Activated naive CD4-positive, alpha-beta T cell treated with anti-CD3 and anti-CD28 coated beads, Interleukin-2, amount 50 U/mL, for 16 hours (primary cell): ENCODE results near the gene BMP7.
"Not testable (repeated sequence)": the region's sequence is repeated elsewhere in the genome, so short reads cannot be mapped to it uniquely, and the experiment has no call there.

Experiments used
- DNase-seq: peaks from one replicate; pipeline ENCODE4 v3.0.0-alpha.2; 2020

The BMP7 gene

GRCh38 chr20:57264908-57265335 is 1.5 kb downstream of the BMP7 start:
- DNase-seq = not testable (repeated sequence)

- no peak for DNase-seq
Measured at GRCh38 chr20:57263801-57264792, 2.3 kb downstream of the BMP7 start.

GRCh38 chr20:57262784-57263609 is 3.4 kb downstream of the BMP7 start:
- DNase-seq = no peak

- DNase-seq = no peak
Measured at GRCh38 chr20:57262301-57262700, 4.1 kb downstream of the BMP7 start.

GRCh38 chr20:57261457-57262251 is 4.8 kb downstream of the BMP7 start:
- DNase-seq = no peak

- DNase-seq = no peak
Measured at GRCh38 chr20:57260934-57261333, 5.5 kb downstream of the BMP7 start.

- no peak for DNase-seq
Measured at GRCh38 chr20:57259938-57260921, 6.2 kb downstream of the BMP7 start.

- DNase-seq = no peak
Measured at GRCh38 chr20:57259121-57259937, 7.1 kb downstream of the BMP7 start.

- no peak for DNase-seq
Measured at GRCh38 chr20:57257701-57258453, 8.6 kb downstream of the BMP7 start.

- DNase-seq = no peak
Measured at GRCh38 chr20:57256908-57257307, 9.5 kb downstream of the BMP7 start.

GRCh38 chr20:57256205-57256604 is 10.2 kb downstream of the BMP7 start:
- DNase-seq = no peak

- DNase-seq = no peak
Measured at GRCh38 chr20:57255183-57255582, 11.3 kb downstream of the BMP7 start.

- no peak for DNase-seq
Measured at GRCh38 chr20:57252559-57253162, 13.8 kb downstream of the BMP7 start.

GRCh38 chr20:57251949-57252348 is 14.5 kb downstream of the BMP7 start:
- no peak for DNase-seq

GRCh38 chr20:57251344-57251743 is 15.1 kb downstream of the BMP7 start:
- DNase-seq = no peak

- no peak for DNase-seq
Measured at GRCh38 chr20:57250607-57251343, 15.7 kb downstream of the BMP7 start.

- DNase-seq = no peak
Measured at GRCh38 chr20:57249772-57250171, 16.7 kb downstream of the BMP7 start.

- DNase-seq = no peak
Measured at GRCh38 chr20:57249073-57249472, 17.4 kb downstream of the BMP7 start.
